ENCODE results near the gene MLX.

- TF ChIP-seq CTCF (IDR thresholded peaks at IDR 0.05), result no peak
- TF ChIP-seq POLR2A (IDR thresholded peaks at IDR 0.05), result no peak
Measured at GRCh38 chr17:42563950-42564349, 3.0 kb upstream of the MLX start.
